ENCODE results near the gene LRP11.
"Not testable (repeated sequence)": the region's sequence is repeated elsewhere in the genome, so short reads cannot be mapped to it uniquely, and the experiment has no call there.

Gene LRP11, protein sequence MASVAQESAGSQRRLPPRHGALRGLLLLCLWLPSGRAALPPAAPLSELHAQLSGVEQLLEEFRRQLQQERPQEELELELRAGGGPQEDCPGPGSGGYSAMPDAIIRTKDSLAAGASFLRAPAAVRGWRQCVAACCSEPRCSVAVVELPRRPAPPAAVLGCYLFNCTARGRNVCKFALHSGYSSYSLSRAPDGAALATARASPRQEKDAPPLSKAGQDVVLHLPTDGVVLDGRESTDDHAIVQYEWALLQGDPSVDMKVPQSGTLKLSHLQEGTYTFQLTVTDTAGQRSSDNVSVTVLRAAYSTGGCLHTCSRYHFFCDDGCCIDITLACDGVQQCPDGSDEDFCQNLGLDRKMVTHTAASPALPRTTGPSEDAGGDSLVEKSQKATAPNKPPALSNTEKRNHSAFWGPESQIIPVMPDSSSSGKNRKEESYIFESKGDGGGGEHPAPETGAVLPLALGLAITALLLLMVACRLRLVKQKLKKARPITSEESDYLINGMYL

DNA sequence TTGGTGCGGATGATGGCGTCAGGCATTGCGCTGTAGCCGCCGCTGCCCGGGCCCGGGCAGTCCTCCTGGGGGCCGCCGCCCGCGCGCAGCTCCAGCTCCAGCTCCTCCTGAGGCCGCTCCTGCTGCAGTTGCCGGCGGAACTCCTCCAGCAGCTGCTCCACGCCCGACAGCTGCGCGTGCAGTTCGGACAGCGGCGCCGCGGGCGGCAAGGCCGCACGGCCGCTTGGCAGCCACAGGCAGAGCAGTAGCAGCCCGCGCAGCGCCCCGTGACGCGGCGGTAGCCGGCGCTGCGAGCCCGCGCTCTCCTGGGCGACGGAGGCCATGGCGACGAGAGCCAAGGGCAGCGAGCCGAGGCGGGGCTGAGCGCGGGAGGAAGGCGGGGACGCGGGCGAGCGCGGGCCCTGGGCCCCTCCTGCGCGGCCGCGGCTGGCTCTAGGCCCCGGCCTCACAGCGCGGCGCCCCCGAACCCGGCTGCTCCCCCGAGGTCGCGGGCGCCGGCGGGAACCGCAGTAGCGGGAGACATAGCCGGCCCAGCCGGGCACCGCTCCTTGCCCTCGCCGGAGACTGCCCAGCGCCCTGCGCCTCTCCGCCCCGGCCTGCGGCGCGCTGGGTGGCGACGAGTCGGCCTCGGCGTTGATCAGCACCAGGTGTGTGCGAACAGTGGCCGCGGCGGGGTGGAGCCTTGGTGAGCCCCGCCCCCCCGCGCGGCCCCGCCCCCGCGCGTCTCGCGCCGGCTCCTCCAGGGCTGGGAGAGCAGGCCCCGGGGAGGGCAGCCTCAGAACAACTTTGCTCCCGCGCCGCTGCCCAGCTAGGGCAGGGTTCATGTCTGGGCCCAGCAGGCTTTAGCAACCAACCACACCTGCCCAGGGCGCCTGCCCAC lies at the start of gene LRP11:
TSS of gene LRP11 (minus strand) at position 662 of the 880 bp plus-strand sequence. CDS start at position 323, 339 bp downstream.
- DNase-seq, result peak; percentile 75

DNA sequence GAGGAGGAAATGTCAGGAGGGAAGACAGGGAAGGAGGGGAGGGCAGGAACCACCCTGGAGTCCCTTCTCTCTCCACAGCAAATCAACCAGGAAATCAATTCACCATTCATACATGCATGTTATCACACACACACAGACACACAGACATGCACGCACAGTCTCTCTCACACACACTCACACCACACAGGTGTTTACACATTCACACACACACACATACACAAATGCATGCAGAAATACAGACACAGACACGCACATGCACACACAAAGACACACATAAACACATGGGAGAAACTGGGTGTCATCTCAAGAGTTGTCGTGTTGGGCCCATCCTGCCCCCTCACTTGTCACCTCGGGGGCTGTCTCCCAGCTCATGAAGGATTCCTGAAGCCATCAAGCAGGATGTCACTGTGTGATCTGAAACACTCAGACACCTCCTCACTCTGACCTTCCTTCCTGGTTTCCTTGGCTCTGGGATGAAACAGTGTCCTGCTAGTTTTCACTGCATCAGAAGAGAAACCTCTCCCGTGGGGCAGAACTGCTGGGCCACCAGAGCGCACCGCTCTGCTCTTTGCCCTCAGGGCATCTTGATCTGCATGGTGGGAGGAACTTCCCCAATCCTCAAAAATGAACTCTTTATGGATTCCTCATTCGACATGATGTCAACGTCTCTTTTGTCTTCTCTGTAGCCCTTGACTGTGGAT lies 49.5 kb upstream of the LRP11 start:
- DNase-seq, result no peak

DNA sequence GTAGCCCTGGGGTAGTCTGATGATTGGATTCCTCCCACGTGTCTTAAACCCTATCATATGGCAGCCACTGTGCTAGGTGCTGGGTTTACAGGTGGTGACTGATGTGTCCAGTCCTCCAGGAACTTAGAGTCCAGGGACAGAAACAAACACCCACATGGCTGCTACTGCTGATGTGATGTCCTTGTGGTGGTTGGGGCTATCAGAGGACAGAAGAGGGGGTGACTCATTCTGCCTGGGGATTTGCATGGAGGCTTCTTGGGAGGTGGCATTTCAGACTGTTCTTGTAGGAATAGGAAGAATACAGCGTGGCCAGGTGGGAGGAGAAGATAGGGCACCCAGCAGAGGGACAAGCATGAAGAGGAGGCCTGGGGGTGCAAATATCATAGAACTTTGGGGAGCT lies 48.9 kb upstream of the LRP11 start:
- no peak for DNase-seq

DNA sequence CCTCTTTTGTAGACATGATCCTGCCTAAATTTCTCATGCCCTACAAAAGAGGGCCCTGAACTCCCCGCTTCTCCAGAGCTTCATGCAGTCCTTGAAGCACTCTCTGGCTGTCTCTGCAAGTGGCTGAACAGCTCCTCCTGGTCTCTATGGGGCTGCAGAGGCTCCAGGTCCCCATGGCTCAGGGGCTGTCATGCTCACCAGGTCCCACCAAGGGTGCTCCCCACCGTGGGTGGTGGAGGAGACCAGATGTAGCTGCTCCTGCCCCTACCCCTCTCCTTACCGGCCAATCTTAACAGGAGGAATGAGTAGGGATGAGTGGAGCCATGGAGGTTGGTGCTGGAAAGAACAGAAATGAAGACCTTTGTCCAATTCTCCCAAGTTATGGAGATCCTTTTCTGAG lies 48.5 kb upstream of the LRP11 start:
- DNase-seq, result not testable (repeated sequence)

DNA sequence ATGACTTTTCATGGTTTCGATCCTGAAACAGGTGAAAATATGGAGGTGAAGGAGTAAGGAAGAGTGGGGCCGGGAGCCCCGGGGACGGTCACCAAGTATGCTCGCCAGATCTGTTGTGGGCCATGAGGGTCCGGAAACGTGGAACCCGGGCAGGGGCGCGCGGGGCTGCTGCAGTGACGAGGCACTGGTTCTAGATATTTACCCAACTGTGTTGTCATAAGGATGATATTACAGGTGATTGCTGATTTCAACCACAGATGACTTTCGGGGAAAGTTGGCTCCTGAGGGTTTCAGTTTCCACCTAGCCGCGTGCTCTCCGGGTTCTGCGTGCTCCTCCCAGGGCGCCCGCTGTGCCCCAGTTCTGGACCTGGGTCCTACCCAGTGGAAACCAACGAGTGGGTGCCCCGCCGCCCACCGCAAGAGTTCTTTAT lies 46.6 kb upstream of the LRP11 start:
- DNase-seq, result no peak

DNA sequence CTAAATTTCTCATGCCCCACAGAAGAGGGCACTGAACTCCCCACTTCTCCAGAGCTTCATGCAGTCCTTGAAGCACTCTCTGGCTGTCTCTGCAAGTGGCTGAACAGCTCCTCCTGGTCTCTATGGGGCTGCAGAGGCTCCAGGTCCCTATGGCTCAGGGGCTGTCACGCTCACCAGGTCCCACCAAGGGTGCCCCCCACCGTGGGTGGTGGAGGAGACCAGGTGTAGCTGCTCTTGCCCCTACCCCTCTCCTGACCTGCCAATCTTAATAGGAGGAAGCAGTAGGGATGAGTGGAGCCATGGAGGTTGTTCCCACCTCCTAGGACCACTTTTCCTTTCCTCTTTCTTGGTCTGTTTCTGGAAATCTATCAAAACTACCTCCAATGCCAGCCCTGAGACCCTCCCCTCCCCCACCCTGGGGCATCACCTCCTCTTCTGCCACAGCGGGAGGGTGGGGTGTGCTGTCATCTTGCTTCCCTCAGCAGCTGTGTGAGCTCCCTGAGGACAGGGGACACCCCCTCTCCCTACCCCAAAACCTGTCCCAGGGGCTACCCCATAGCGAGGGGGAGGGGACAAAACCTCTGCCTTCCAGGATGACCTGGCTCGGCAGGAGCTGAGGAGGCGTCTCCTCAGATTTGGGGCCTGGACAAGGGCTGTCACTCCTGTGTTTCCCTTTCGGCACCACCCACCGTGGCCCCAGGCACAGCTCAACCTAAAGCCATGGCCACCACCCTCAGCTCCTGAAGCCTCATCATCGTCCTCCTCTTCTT lies 45.7 kb upstream of the LRP11 start:
- no peak for DNase-seq

DNA sequence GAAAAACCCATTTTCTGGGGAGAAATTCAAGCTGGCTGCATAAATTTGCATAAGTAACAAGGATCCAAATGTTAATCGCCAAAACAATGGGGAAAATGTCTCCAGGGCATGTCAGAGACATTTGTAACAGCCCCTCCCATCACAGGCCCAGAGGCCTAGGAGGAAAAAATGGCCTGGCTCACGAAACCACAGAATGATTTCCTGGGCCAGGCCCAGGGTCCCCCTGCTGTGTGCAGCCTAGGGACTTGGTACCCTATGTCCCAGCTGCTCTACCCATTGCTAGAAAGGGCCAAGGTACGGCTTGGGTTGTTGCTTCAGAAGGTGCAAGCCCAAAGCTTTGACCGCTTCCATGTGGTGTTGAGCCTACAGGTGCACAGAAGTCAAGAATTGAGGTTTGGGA lies 44.3 kb upstream of the LRP11 start:
- not testable (repeated sequence) for DNase-seq

DNA sequence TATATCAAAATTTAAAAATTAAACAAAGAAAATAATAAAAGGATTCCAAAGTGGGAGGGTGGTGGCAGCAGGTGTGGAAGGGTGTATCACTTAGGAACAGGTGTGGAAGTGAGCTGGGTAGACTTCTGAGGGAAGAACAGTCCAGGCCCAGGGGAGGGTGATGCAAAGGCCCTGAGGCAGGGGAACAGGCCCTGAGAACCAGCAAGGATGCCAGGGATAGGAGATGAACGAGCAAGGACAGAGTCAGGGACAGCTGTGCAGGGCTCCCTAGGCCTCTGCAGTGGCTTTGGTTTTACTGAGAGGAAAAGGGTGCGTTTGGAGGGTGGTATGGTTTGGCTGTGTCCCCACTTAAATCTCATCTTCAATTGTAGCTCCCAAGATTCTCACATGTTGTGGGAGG lies 43.2 kb upstream of the LRP11 start:
- DNase-seq, result no peak

DNA sequence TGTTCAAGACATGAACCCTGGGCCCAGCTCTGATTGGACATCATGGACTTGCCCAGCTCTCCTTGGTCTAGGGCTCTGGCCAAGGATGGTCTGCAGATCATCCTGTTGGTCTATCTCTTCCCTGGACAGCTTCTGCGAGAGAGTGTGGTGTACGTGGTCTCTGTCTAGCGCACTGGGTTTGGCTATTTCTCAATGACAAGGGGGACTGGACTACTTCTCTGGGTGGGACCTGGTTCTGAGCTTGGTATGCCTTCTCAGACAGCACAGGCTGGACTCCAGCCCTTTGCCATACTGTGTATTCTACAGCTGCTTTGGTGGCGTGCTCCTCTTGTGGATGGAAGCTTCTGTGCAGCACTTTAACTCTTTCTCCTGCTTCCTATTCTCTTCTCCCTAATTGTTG lies 42.2 kb upstream of the LRP11 start:
- DNase-seq, result no peak

DNA sequence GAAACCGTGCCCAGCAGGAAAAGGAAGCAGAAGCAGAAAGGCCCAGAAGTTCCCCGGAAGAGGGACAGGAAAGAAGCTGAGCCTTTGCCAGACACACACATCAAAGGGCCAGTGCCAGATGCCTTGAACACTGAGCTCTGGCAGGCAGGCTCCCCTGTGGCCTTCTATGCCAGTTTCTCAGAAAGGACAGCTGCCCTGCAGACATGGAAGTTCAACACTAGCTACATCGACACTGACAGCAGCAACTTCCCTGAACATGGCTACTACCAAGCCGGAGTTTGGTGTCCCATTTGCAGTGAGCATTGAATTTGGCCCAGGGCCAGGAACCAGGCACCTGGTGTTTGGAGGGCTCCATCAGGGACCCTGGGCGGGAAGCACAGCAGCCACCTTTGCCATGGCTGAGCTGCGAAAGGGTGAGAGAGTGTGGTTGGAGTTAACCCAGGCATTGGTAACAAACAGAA lies 41.8 kb upstream of the LRP11 start:
- DNase-seq, result no peak

DNA sequence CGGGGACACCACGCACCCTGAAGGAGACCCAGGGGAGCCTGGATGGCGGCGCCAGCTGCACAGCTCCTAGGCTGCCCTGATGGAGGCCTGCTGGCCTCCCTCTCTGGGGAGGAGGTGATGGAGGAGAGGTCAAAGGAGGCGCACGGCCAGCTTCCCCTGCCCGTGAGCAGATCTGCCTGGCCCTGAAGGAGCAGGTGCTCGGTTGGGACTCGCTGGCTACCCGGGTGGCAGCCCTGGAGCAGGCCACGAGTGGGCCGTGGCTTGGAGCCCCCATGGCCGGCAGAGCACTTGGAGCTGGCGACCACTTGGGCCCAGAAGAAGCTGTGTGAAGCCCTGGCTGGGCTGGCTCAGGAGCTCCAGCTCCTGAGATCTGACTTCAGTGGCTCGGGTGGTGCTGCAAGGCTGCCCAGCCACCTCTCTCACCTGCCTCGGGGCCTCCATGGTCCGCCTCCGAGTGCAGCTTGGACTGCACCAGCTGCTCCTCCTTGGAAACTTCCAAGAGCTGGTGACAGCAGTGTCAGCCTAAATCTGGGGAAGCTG lies 41.3 kb upstream of the LRP11 start:
- DNase-seq, result no peak

DNA sequence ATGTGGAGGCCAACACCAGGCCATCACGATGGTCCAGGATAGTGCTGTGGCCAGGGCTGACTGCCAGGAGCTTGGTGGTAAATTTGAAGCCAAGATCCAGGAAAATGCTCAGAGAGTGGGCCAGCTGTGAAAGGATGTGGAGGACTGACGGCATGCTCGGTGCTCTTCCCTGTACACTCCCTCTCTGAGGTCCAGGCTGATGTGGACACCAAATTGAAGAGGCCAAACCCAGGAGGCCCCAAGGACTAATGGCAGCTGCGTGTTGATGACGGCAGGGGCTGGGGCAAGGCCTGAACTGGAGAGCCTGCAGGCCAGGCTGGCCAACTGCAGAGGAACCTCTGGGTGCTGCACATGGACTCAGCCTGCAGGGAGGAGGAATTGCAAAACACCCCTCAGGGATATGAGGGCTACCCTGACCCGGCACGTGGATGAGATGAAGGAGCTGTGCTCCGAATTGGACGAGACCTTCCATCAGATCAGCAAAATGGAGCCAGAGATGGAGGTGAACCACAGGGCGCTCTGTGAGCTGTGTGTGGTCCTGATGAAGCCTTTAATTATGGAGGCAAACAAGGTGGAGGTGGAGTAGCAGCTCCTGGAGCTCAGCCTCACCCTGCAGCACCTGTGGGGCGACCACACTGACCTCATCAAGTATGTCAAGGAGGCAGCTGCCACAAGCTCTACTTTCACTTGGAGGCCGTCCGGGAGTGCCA lies 40.7 kb upstream of the LRP11 start:
- no peak for DNase-seq

DNA sequence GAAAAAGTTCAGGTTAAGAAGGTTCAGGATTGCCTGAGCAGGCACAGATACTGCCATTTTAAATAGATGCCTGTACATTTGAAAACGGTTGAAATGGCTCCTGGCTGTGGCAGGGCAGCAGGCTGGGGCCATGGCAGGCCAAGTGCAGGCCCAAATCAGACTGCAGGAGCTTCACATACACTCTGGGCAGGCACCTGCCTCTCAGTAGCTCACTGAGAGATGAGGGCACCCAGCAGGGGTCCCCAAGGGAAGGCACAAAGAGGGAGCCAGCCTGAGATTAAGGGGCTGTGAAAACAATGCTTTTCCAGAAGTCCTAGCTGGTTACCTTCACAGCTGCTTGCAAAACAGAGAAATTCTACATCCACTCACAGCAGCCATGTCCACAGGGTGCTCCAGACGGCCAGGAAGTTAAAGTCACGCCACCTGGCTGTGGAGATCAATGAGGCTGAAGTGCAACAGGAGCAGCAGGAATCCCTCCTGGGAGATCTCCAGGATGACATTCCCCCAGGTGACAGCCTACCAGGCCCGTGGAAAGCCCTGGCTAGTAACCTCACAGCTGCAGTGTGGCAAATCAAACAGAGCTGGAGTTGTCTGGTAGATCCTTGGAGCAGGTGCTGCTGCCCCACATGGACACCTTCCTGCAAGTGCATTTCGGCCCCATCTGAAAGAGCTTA lies 39.9 kb upstream of the LRP11 start:
- DNase-seq, result no peak

DNA sequence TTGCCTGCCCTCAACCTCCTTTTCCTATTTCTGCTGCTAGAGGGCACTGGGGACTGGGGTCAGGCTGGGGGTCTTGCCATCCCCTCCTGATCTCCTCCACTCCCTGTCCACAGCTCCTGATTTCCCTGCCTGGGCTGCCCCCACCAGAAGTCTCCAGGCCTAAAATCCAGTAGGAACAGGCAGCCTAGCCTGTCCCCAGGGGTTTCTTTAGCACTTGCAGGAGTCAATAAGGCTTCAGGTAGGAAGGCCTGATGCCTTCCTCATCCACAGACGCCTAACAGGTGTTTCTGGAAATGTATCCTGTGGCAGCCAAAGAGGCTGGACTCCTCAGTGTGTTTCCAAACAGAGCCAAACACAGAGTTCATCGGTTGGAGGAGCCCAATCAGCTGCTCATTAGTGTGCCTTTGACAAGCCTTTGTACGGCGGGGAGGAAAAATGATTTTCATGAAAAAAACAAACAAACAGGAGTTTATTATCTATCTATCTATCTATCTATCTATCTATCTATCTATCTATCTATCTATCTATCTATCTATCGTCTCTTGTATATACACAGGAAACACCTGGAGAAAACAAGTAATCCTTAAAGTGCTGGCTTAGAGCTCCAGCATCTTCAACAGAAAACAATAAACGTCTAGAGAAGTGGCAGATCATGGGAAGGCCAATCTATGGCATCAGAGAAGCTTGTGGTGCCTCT lies 37.4 kb upstream of the LRP11 start:
- DNase-seq, result no peak

DNA sequence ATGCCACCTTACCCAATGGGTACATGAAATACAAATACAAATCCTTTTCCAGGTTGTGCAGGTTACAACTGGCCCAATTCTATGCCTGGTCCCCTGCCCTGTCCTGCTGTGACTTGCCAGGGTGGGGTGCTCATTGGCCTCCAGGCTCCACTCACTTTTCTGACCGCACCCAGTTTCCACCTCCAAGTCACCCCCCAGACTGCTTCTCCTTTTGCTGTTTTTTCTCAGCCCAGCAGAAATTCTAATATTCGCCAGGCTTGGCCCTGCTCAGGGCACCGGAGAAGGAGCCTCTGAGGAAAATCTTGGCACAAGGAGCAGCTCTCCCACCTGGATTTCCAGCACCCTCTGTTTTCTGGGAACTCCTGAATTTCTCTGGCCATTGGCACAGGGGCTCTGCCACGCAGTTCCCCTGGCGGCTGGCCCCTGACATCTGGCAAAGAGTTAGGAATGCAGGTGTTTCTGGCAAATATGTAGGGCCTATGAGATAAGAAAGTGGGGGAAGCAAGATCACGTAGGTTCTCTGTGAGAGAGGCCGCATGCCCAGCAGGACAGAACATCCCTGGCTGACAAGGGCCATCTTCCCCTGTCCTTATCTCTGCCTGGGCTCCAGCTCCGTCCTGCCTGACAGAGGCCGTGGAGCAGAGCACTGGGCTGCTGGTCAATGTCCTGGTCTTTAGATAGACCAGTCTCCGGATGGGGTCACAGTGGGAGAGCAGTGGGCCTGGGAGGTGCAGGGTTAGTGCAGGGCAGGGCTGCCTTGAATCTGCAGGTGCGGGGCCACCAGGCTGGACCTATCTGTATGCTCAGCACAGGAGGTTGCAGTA lies 36.7 kb upstream of the LRP11 start:
- DNase-seq, result no peak

DNA sequence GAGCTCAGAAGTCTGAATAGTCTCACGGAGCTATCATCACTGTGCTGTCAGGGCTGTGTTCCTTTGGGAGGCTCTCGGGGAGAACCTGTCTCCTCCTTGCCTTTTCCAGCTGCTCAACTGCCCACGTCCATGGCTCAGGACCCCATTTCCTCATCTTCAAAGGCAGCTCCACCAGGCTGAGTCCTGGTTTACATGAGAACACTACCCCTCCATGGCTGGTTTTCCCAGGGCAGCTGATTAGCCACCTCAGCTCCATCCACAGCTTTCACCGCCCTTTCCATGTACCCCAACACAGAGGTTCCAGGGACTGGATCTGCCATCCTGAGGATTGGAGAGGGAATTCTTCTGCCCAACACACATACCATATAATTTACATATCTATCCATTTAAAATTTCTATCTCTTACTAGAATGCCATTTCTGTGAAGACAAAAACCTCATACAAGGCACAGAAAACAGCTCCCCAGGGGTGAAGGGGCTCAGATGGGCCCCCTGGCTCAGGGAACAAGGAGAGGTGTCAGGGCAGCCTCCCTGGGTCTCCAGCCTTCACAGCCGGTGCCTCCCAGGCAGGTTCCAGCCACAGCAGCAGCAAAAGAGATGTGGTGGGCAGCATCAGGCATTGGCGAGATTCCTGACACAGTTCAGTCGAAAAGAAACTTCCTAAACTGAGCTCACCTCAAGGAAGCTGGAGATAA lies 35.9 kb upstream of the LRP11 start:
- no peak for DNase-seq

DNA sequence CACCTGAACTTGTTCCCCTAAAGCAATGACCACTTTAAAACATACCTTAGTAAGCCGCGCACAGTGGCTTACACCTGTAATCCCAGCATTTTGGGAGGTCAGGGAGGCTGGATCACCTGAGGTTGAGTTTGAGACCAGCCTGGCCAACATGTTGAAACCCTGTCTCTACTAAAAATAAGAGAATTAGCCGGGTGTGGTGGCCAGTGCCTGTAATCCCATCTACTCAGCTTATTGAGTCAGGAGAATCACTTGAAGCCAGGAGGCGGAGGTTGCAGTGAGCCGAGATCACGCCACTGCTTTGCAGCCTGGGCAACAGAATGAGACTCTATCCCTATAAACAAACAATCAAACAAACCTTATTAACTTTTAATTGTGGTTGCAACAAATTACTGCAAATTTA lies 35.3 kb upstream of the LRP11 start:
- DNase-seq, result no peak

DNA sequence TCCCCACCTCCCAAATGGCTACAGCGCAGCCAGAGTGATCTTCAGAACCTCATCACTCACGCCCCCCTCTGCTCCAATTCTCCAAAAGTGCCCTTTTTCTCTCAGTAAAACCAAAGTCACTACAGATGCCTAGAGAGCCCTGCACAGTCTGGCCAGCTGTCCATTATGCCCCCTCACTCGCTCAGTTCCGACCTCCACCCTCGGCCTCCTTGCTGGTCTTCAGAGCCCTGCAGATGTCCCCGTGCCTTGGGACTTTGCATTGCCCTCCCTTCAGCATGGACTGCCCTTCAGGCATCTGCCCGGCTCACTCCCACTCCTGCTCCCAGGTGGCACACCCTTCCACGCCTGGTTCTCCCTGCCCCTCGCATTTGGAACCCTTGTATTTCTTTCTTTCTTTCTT lies 34.8 kb upstream of the LRP11 start:
- no peak for DNase-seq

All from midbrain (tissue), 1 donor.